ENCODE data around the gene AP1AR. TPM values are rescaled to one million over a fixed set of nuclear protein-coding genes. Genes with fewer than 3 reads are reported as not detected.
A peak's percentile ranks its signal among the peaks of the same experiment; 100 is the strongest.
"Not testable (repeated sequence)": the region's sequence is repeated elsewhere in the genome, so short reads cannot be mapped to it uniquely, and the experiment has no call there.

The AP1AR gene
- total RNA-seq, 2 donors from 2014 or later, result 9.1 to 12.5 TPM

GRCh38 chr4:112279882-112280315, 48.3 kb downstream of the AP1AR start:
- ATAC-seq (no peak), DNase-seq (no peak)
- Histone ChIP-seq H3K36me3 (replicated peaks in 1 of 2; ENCODE audit: insufficient read depth in 1 of 2, low read depth in 2 of 2) (peaks cover 0 to 3% of the 10 kb centered on the region in 2 donors), H3K27ac (peak overlapping the region in 1 of 4 donors; percentile 7), H3K4me3 (no peak overlapping the region), H3K9me3 (no peaks in the 10 kb centered on the region), H3K4me1 (peaks cover 72% of the 10 kb centered on the region), H3K27me3 (no peaks in the 10 kb centered on the region)
- no peak for TF ChIP-seq CTCF (IDR thresholded peaks at IDR 0.05)
- TF ChIP-seq POLR2A (IDR thresholded peaks at IDR 0.05), result no peak
- intact Hi-C loops (cut with DNase I), result no loop called here
- 60 to 65% methylated on average over 7 of the region's 7 CpGs for WGBS, 2 donors

GRCh38 chr4:112280386-112281056, 48.9 kb downstream of the AP1AR start:
- no peaks in the 10 kb centered on the region for H3K9me3 ChIP-seq
- no peak overlapping the region for H3K4me3 ChIP-seq
- WGBS, 2 donors, result 46 to 59% methylated on average over 5 of the region's 5 CpGs
- peaks cover 72% of the 10 kb centered on the region for H3K4me1 ChIP-seq
- no peaks in the 10 kb centered on the region for H3K27me3 ChIP-seq
- DNase-seq, result no peak
- intact Hi-C loops (cut with DNase I), result no loop called here
- peaks cover 0 to 3% of the 10 kb centered on the region in 2 donors for H3K36me3 ChIP-seq (replicated peaks in 1 of 2; ENCODE audit: insufficient read depth in 1 of 2, low read depth in 2 of 2)
- peak overlapping the region in 1 of 4 donors; percentile 12 for H3K27ac ChIP-seq
- TF ChIP-seq POLR2A (IDR thresholded peaks at IDR 0.05) (no peak), CTCF (IDR thresholded peaks at IDR 0.05) (no peak)
- ATAC-seq, result no peak

GRCh38 chr4:112281895-112282398, 50.4 kb downstream of the AP1AR start:
- ATAC-seq; H3K4me3 ChIP-seq; intact Hi-C loops (cut with DNase I); H3K27ac ChIP-seq; DNase-seq; H3K9me3 ChIP-seq; H3K27me3 ChIP-seq; H3K36me3 ChIP-seq (replicated peaks in 1 of 2; ENCODE audit: insufficient read depth in 1 of 2, low read depth in 2 of 2): not testable (repeated sequence)
- WGBS, 2 donors, result 72 to 85% methylated on average over 2 of the region's 2 CpGs
- peaks cover 72% of the 10 kb centered on the region for H3K4me1 ChIP-seq

- Histone ChIP-seq H3K4me1 (peaks cover 61% of the 10 kb centered on the region), H3K27ac (peak overlapping the region in 1 of 4 donors; percentile 96), H3K36me3 (replicated peaks in 1 of 2; ENCODE audit: insufficient read depth in 1 of 2, low read depth in 2 of 2) (no peaks in the 10 kb centered on the region), H3K27me3 (no peaks in the 10 kb centered on the region), H3K9me3 (no peaks in the 10 kb centered on the region), H3K4me3 (no peak overlapping the region)
- WGBS, 2 donors, result 45 to 50% methylated on average over 4 of the region's 4 CpGs
- TF ChIP-seq CTCF (IDR thresholded peaks at IDR 0.05), result no peak
- no peak for TF ChIP-seq POLR2A (IDR thresholded peaks at IDR 0.05)
- ATAC-seq, result no peak
- intact Hi-C loops (cut with DNase I), result no loop called here
- DNase-seq, result no peak
These were observed 51.5 kb downstream of the AP1AR start for GRCh38 chr4:112282860-112283667.

- Histone ChIP-seq H3K27me3 (no peaks in the 10 kb centered on the region), H3K4me3 (peak overlapping the region in 1 of 2 donors; percentile 35), H3K27ac (peak overlapping the region; percentile 18 to 96 (median 94)), H3K9me3 (no peaks in the 10 kb centered on the region), H3K36me3 (replicated peaks in 1 of 2; ENCODE audit: insufficient read depth in 1 of 2, low read depth in 2 of 2) (no peaks in the 10 kb centered on the region), H3K4me1 (peaks cover 53% of the 10 kb centered on the region)
- no peak for DNase-seq
- ATAC-seq, result no peak
- intact Hi-C loops (cut with DNase I), result no loop called here
- WGBS, 2 donors, result 1 to 4% methylated on average over 6 of the region's 6 CpGs
- TF ChIP-seq POLR2A (IDR thresholded peaks at IDR 0.05) (no peak), CTCF (IDR thresholded peaks at IDR 0.05) (no peak)
These were observed 52.6 kb downstream of the AP1AR start for GRCh38 chr4:112284166-112284565.

Measured in body of pancreas (tissue), 4 donors.